Activated CD4-positive, alpha-beta T cell treated with anti-CD3 and anti-CD28 coated beads, Interleukin-2, amount 50 U/mL, for 4 hours (primary cell): Measurements from ENCODE around the gene RPS16.
"Not testable (repeated sequence)": the region's sequence is repeated elsewhere in the genome, so short reads cannot be mapped to it uniquely, and the experiment has no call there.

Experiments
- DNase-seq, 2 experiments: peaks; one replicate each; pipeline ENCODE4 v3.0.0-alpha.2; 2020

The RPS16 gene

GRCh38 chr19:39435499-39436349 is at the start of gene RPS16:
Gene RPS16, minus strand, starts transcription at chr19:39435949. Its CDS starts 54 bp downstream, at chr19:39435895.
- DNase-seq = peak; percentile 99 to 100

GRCh38 chr19:39483141-39483540 is 47.4 kb upstream of the RPS16 start:
- no peak for DNase-seq

- no peak for DNase-seq
These were observed 45.9 kb upstream of the RPS16 start for GRCh38 chr19:39481676-39482075.

DNA sequence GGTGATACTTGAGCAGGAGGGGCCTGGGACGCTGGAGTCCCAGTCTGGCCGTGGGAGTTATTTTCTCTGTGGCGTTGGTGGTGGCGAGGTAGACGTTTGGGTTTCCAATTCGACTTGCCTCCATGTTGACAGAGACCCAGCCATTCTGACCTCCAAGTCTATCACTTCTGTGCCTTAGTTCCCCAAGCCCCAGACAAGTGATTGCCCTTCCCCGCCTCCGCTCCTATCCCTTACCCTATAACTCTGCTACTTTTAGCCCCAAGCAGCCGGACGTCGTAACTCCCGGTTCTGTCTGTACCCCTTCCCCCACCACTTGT is 45.4 kb upstream of the RPS16 start:
- no peak for DNase-seq

DNA sequence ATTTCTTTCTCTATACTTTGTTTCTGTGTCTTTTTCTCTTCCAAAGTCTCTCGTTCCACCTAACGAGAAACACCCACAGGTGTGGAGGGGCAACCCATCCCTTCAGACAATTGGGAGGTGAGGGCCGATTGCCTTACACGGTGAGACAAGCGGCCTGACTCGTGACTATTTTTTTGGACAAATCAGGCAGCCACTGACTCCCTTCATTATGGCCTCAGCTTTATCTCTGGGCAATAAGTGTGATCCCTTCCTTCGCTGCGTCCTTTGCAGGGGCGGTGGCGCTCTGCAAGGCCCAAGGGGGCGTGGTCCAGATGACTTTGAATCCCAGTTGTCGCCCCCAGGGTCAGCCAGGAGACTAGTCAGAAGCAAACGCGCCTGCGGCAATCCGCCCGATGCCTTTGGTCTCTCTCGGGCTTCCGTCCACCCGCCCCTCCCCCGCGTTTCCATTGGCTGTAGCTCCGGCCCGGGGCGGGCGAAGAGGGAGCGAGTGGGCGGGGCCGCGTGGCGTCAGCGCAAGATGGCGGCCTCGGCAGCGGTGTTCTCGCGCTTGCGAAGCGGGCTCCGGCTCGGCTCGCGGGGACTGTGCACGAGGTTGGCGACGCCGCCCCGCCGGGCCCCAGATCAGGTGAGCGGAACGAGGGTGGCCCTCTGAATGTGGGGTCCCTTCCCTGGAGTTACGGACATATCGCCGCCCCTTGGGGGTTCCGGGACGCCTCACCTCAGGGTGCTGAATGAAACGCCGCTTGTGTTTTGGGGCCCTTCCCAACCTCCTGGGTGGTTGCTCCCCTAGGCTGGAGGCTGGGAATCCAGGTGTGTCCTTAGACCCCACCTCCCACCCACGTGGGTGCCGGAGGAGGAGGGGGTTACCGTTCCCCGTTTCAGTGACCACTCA is 44.8 kb upstream of the RPS16 start, which contains the start of gene TIMM50:
Gene TIMM50, plus strand, starts transcription at position 502 of the 892 bp plus-strand sequence. Its CDS starts 16 bp downstream, at position 518.
- DNase-seq = peak; percentile 97

DNA sequence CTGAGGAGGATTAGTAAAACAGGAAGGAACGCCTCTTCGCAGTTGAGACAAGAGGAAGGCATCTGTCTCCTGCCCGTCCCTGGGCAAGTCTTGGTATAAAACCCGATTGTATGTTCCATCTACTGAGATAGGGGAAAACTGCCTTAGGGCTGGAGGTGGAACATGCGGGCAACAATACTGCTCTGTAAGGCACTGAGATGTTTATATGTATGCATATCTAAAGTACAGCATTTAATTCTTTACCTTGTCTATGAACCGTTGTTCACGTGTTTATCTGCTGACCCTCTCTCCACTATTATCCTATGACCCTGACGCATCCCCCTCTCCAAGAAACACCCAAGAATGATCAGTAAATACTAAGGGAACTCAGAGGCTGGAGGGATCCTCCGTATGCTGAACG is 44.2 kb upstream of the RPS16 start:
- no peak for DNase-seq

GRCh38 chr19:39479319-39479801 is 43.6 kb upstream of the RPS16 start:
- not testable (repeated sequence) for DNase-seq

- DNase-seq = no peak
These were observed 40.0 kb upstream of the RPS16 start for GRCh38 chr19:39475748-39476147.

- peak; percentile 76 to 78 for DNase-seq
These were observed 38.4 kb upstream of the RPS16 start for GRCh38 chr19:39474139-39474620.

GRCh38 chr19:39473443-39473960 is 37.8 kb upstream of the RPS16 start:
- no peak for DNase-seq

- DNase-seq = no peak
These were observed 37.1 kb upstream of the RPS16 start for GRCh38 chr19:39472746-39473442.

GRCh38 chr19:39471756-39472536 is 36.2 kb upstream of the RPS16 start:
- DNase-seq = no peak

- DNase-seq = no peak
These were observed 35.1 kb upstream of the RPS16 start for GRCh38 chr19:39470724-39471339.

- no peak for DNase-seq
These were observed 33.8 kb upstream of the RPS16 start for GRCh38 chr19:39469567-39469966.

GRCh38 chr19:39469036-39469435 is 33.3 kb upstream of the RPS16 start:
- no peak for DNase-seq

DNA sequence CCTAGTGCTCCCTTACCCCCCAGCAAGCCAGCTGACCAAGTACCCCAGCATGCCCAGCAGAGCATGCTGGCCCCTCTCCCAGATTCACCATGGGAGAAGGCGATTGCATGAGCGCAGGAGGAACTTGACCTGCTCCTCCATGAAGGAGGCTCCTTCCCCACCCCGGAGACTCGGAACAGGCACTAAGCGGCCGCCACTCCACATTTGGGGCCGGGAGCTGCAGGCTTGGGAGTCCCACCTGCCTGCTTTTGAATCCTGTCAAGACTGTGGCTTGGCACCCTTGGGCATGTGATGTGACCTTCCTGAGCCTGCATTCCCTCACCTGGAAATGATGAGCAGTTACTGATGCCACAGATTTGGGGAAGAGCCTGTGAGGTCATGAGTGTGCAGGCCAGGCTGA is 32.2 kb upstream of the RPS16 start:
- no peak for DNase-seq

GRCh38 chr19:39465956-39466747 is 30.4 kb upstream of the RPS16 start:
- DNase-seq = no peak

DNA sequence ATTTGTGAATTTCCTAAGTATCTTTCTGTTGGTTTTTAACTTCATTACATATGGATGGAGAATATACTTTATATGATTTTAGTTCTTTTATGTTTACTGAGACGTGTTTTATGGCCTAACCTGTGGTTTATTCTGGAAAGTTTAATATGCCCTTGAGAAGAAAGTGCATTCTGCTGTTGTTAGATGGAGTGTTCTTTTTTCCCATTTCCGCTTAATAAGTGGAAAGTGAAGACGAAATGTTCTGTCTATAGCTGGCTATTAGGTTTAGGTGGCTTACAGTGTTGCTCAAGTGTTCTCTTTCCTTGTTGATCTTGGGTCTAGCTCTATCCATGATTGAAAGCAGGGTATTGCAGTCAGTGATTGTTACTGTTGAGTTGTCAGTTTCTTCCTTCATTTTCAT is 27.7 kb upstream of the RPS16 start:
- no peak for DNase-seq

- not testable (repeated sequence) for DNase-seq
These were observed 15.5 kb upstream of the RPS16 start for GRCh38 chr19:39451257-39451656.

DNA sequence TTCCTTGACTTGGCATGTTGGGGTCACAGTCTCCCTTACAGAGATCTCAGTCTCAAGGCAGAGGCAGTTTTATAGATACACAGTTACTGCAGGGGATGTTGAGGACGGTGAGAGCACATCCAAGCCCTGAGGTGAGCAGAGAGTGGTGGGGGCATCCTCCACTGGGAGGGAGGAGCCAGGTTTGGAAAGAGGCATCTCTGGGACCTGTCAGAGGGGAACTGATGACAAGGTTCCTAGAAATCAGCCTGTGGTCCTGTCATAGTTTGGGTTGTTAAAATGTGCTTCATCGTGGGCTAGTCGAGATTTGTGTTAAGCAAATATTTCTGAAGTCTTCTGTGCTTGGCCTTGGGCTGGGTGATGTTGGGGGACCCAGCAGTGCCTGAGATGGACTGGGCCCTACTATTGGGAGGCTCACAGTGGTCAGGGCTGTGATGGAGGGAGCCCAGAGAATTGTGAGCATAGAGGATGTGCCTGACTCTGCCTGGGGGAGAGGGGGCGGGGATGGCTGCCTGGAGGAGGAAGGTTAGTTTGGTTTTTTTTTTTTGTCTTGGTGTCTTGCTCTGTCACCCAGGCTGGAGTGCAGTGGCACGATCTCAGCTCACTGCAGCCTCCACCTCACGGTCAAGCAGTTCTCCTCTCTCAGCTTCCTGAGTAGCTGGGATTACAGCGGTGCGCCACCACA is 13.5 kb upstream of the RPS16 start:
- no peak for DNase-seq
